Smooth muscle cell (in vitro differentiated cells): ENCODE results near the gene GGA1. TPM values are rescaled to one million over a fixed set of nuclear protein-coding genes. Genes with fewer than 3 reads are reported as not detected.

Experiments
- DNase-seq: peaks from one replicate; lab custom pipeline; 2025; ENCODE audit not compliant: unreplicated experiment; lab: John Stamatoyannopoulos, UW
- H2AFZ ChIP-seq: fragments of 200-600 bp; sonication (generic); 2 replicates; pipeline ENCODE4 v1.6.0; 2016; ENCODE audit warnings: antibody characterized with exemption, low read depth, mild to moderate bottlenecking
- H3F3A ChIP-seq: fragments of 200-600 bp; sonication (generic); 2 replicates; pipeline ENCODE4 v1.6.0; 2017; ENCODE audit warnings: antibody characterized with exemption, low read depth
- H3K27ac ChIP-seq: fragments of 200-600 bp; sonication (generic); 2 replicates; pipeline ENCODE4 v1.5.1; 2016; ENCODE audit warnings: low read depth, mild to moderate bottlenecking
- H3K27me3 ChIP-seq: fragments of 200-600 bp; sonication (generic); 2 replicates; pipeline ENCODE4 v1.6.1; 2016; ENCODE audit warnings: low read depth, mild to moderate bottlenecking
- H3K36me3 ChIP-seq: fragments of 200-600 bp; sonication (generic); 2 replicates; pipeline ENCODE4 v1.5.1; 2016; ENCODE audit warnings: low read depth
- H3K4me1 ChIP-seq: fragments of 200-600 bp; sonication (generic); 2 replicates; pipeline ENCODE4 v1.5.1; 2016; ENCODE audit warnings: low read depth
- H3K4me2 ChIP-seq: fragments of 200-600 bp; sonication (generic); 2 replicates; pipeline ENCODE4 v1.6.0; 2016; ENCODE audit warnings: mild to moderate bottlenecking
- H3K4me3 ChIP-seq: fragments of 200-600 bp; sonication (generic); 2 replicates; pipeline ENCODE4 v1.5.1; 2016; ENCODE audit warnings: mild to moderate bottlenecking
- H3K79me2 ChIP-seq: fragments of 200-600 bp; sonication (generic); 2 replicates; pipeline ENCODE4 v1.6.0; 2016; ENCODE audit warnings: low read depth, mild to moderate bottlenecking
- H3K9ac ChIP-seq: fragments of 200-600 bp; sonication (generic); 2 replicates; pipeline ENCODE4 v1.6.0; 2016; ENCODE audit warnings: low read depth
- H3K9me3 ChIP-seq: fragments of 200-600 bp; sonication (generic); replicated peaks from 2 replicates; pipeline ENCODE4 v1.5.1; 2016; ENCODE audit warnings: low read depth
- H4K20me1 ChIP-seq: fragments of 200-600 bp; sonication (generic); 2 replicates; pipeline ENCODE4 v1.6.0; 2016; ENCODE audit warnings: low read depth
- CTCF ChIP-seq: fragments of 200-600 bp; sonication (generic); IDR thresholded peaks from 2 replicates; pipeline ENCODE4 v1.5.1; 2017; ENCODE audit warnings: borderline replicate concordance, mild to moderate bottlenecking, antibody characterized with exemption; ENCODE audit not compliant: insufficient read depth, poor library complexity, severe bottlenecking
- WGBS: methylation state at CpG from one replicate; pipeline ENCODE4 v1.1.7; 2016; ENCODE audit warnings: low lambda C conversion rate; 5-methylcytosine and 5-hydroxymethylcytosine counted together
- polyA plus RNA-seq: library from polyadenylated mRNA; unstranded; fragments of >200 nt; fragmentation: Nextera tagmentation; extraction: Ambion mirVana; gene quantifications from 2 replicates; pipeline ENCODE4 v1.2.1, GENCODE V29; 2016
- total RNA-seq: library from RNA; depleted of rRNA; stranded (reverse); fragments of >200 nt; gene quantifications from 2 replicates; pipeline ENCODE4 v1.2.3, GENCODE V29; 2014

GGA1 gene
- total and polyA plus RNA-seq, 2 experiments from 2014 or later, result 15.6 to 44.0 TPM

GRCh38 chr22:37639771-37640590, 31.3 kb downstream of the GGA1 start:
- Histone ChIP-seq H3K27ac (peak overlapping the region; percentile 34), H3K79me2 (peaks cover 13% of the 10 kb centered on the region), H3F3A (peaks cover 24% of the 10 kb centered on the region), H3K36me3 (no peaks in the 10 kb centered on the region), H3K4me3 (peak overlapping the region; percentile 82), H2AFZ (peak overlapping the region; percentile 66), H3K4me2 (peak overlapping the region; percentile 94), H3K27me3 (no peaks in the 10 kb centered on the region), H3K9ac (peak overlapping the region; percentile 79), H3K9me3 (no peaks in the 10 kb centered on the region), H3K4me1 (peaks cover 21% of the 10 kb centered on the region), H4K20me1 (peaks cover 7% of the 10 kb centered on the region)
- 8% methylated on average over 15 of the region's 27 CpGs for WGBS
- no peak for TF ChIP-seq CTCF
- DNase-seq, result no peak

GRCh38 chr22:37640591-37641560, 32.2 kb downstream of the GGA1 start:
- no peak overlapping the region for H2AFZ ChIP-seq
- peak overlapping the region; percentile 79 for H3K9ac ChIP-seq
- no peaks in the 10 kb centered on the region for H3K9me3 ChIP-seq
- 66% methylated on average over 19 of the region's 24 CpGs for WGBS
- H3K4me3 ChIP-seq, result peak overlapping the region; percentile 82
- DNase-seq, result no peak
- peaks cover 7% of the 10 kb centered on the region for H4K20me1 ChIP-seq
- H3K27me3 ChIP-seq, result no peaks in the 10 kb centered on the region
- H3K4me2 ChIP-seq, result peak overlapping the region; percentile 94
- TF ChIP-seq CTCF, result no peak
- peaks cover 13% of the 10 kb centered on the region for H3K79me2 ChIP-seq
- peaks cover 21% of the 10 kb centered on the region for H3K4me1 ChIP-seq
- H3F3A ChIP-seq, result peaks cover 20% of the 10 kb centered on the region
- no peaks in the 10 kb centered on the region for H3K36me3 ChIP-seq
- H3K27ac ChIP-seq, result peak overlapping the region; percentile 34

GRCh38 chr22:37641561-37641949, 32.9 kb downstream of the GGA1 start:
- no peaks in the 10 kb centered on the region for H3K9me3 ChIP-seq
- H3K4me3 ChIP-seq, result no peak overlapping the region
- H3K79me2 ChIP-seq, result peaks cover 13% of the 10 kb centered on the region
- no peak overlapping the region for H3K27ac ChIP-seq
- H3K4me1 ChIP-seq, result peaks cover 21% of the 10 kb centered on the region
- H2AFZ ChIP-seq, result no peak overlapping the region
- peaks cover 7% of the 10 kb centered on the region for H4K20me1 ChIP-seq
- peak overlapping the region; percentile 94 for H3K4me2 ChIP-seq
- WGBS, result 94% methylated on average over 5 of the region's 5 CpGs
- no peak for TF ChIP-seq CTCF
- H3K9ac ChIP-seq, result no peak overlapping the region
- H3K36me3 ChIP-seq, result no peaks in the 10 kb centered on the region
- H3F3A ChIP-seq, result peaks cover 20% of the 10 kb centered on the region
- H3K27me3 ChIP-seq, result no peaks in the 10 kb centered on the region
- DNase-seq, result no peak
